K562 (cell line): ENCODE measurements around the gene ARV1. TPM values are rescaled to one million over a fixed set of nuclear protein-coding genes. Genes with fewer than 3 reads are reported as not detected.

Experiments
- ATAC-seq: fragments of 200-7000 bp; cut with Tn5 transposase; 3 replicates; pipeline ENCODE4 v1.9.1; 2020; ENCODE audit warnings: moderate library complexity
- BruUV-seq: library from RNA; stranded (reverse); fragments of 400-500 nt; replicated peaks from 2 replicates; lab custom pipeline; 2021; lab: Mats Ljungman, UMichigan
- CTCF ChIA-PET: fragments of 300-600 bp; formaldehyde crosslinking; extraction: SDS; loops from one replicate; lab custom pipeline; 2021; ENCODE audit warnings: low intra/inter-chr PET ratio; lab: Yijun Ruan, JAX
- POLR2A ChIA-PET: fragments of 300-600, 350-650 bp; sonication (Branson Sonifier 250); formaldehyde crosslinking; extraction: SDS; loops from one replicate; lab custom pipeline; 2021; ENCODE audit warnings: antibody characterized with exemption, inconsistent platforms; lab: Yijun Ruan, JAX
- DNase-seq, 4 experiments: peaks; one replicate each; pipeline versions ENCODE4 v3.0.0 to v3.0.0-alpha.2; 2011 to 2018; ENCODE audit warnings: low spot score in 3 of 4, mixed read lengths in 3 of 4; ENCODE audit errors: extremely low read depth in 1 of 4
- FAIRE-seq: peaks from 2 replicates; lab custom pipeline; 2011; peaks lifted over from hg19 to GRCh38; lab: Jason Lieb, UNC
- H2AFZ ChIP-seq: 2 replicates; pipeline ENCODE4 v1.6.0; 2011; ENCODE audit warnings: low read depth, low read length, control low read depth, inconsistent platforms
- H3K27ac ChIP-seq: fragments of 200-600 bp; 3 replicates; pipeline ENCODE4 v1.8.0; 2011; ENCODE audit warnings: low read depth, mild to moderate bottlenecking, control low read depth, inconsistent platforms, low read length, moderate library complexity, mixed read lengths; ENCODE audit errors: extremely low read depth
- H3K27me3 ChIP-seq, 2 experiments: fragments of 300-600 bp in 1 of 2; 2 replicates in 1 of 2; 3 replicates in 1 of 2; pipeline versions ENCODE4 v1.6.0 to v1.8.0; 2011; ENCODE audit warnings: inconsistent platforms in 2 of 2, low read length in 2 of 2, mild to moderate bottlenecking in 1 of 2, mixed read lengths in 1 of 2, moderate library complexity in 1 of 2; ENCODE audit not compliant: control insufficient read depth in 2 of 2, insufficient read depth in 2 of 2
- H3K36me3 ChIP-seq: fragments of 300-600 bp; 3 replicates; pipeline ENCODE4 v1.8.0; 2011; ENCODE audit warnings: mild to moderate bottlenecking, low read length, inconsistent platforms; ENCODE audit not compliant: control insufficient read depth, insufficient read depth
- H3K4me1 ChIP-seq, 2 experiments: fragments of 200-600 bp in 1 of 2; replicated peaks in 1 of 2; 2 replicates in 1 of 2; 3 replicates in 1 of 2; pipeline versions ENCODE4 v1.5.1 to v1.8.0; 2011; ENCODE audit warnings: inconsistent platforms in 2 of 2, low read length in 2 of 2, mild to moderate bottlenecking in 1 of 2, mixed read lengths in 1 of 2, moderate library complexity in 1 of 2; ENCODE audit not compliant: control insufficient read depth in 2 of 2, insufficient read depth in 2 of 2
- H3K4me2 ChIP-seq: 2 replicates; pipeline ENCODE4 v1.6.1; 2011; ENCODE audit warnings: low read length, control low read depth, inconsistent platforms, mixed read lengths; ENCODE audit not compliant: insufficient read depth
- H3K4me3 ChIP-seq: fragments of 200-600 bp; sonication (generic), shearing (Covaris generic); 2 replicates; pipeline ENCODE4 v1.5.1; 2016; ENCODE audit warnings: control low read depth, inconsistent platforms
- H3K79me2 ChIP-seq: fragments of 200-600 bp; 3 replicates; pipeline ENCODE4 v1.8.0; 2011; ENCODE audit warnings: low read length, inconsistent platforms; ENCODE audit not compliant: control insufficient read depth, insufficient read depth
- H3K9ac ChIP-seq, 2 experiments: 2 replicates each; pipeline versions ENCODE4 v1.6.0 to v1.6.1; 2011; ENCODE audit warnings: low read depth in 2 of 2, low read length in 2 of 2, control low read depth in 1 of 2, inconsistent platforms in 1 of 2, mild to moderate bottlenecking in 1 of 2, mixed read lengths in 1 of 2; ENCODE audit not compliant: insufficient read depth in 1 of 2
- H3K9me1 ChIP-seq: one replicate; pipeline ENCODE4 v1.6.0; 2011; ENCODE audit warnings: inconsistent platforms, mild to moderate bottlenecking, low read length, moderate library complexity; ENCODE audit not compliant: control insufficient read depth, insufficient read depth
- H3K9me3 ChIP-seq: replicated peaks from 2 replicates; pipeline ENCODE4 v1.5.1; 2011; ENCODE audit warnings: low read depth, low read length, inconsistent platforms; ENCODE audit not compliant: control insufficient read depth, insufficient read depth
- H4K20me1 ChIP-seq: replicated peaks from 2 replicates; pipeline ENCODE4 v1.6.1; 2011; ENCODE audit warnings: low read length, inconsistent platforms, mixed read lengths; ENCODE audit not compliant: control insufficient read depth, insufficient read depth
- ESRRA ChIP-seq: fragments of 450-650 bp; IDR thresholded peaks from 2 replicates; pipeline ENCODE4 v1.6.1; 2014; ENCODE audit warnings: low read depth, mild to moderate bottlenecking, moderate library complexity, borderline replicate concordance
- KAT2B ChIP-seq: IDR thresholded peaks from one replicate; pipeline ENCODE4 v1.6.1; 2012; ENCODE audit warnings: low read depth, mild to moderate bottlenecking, control low read depth, inconsistent platforms, low read length, moderate library complexity
- MLX ChIP-seq, 2 experiments: fragments of 450-650 bp in 1 of 2; sonication (generic) in 1 of 2; formaldehyde crosslinking; conservative IDR thresholded peaks; 2 replicates each; pipeline versions ENCODE4 v1.4.0 to v1.8.1; 2020 to 2022; ENCODE audit warnings: mild to moderate bottlenecking in 1 of 2, missing genetic modification reagents in 1 of 2
- POLR2AphosphoS5 ChIP-seq: IDR thresholded peaks from 2 replicates; pipeline ENCODE4 v1.6.1; 2011; ENCODE audit warnings: mild to moderate bottlenecking, low read depth, low read length, moderate library complexity; ENCODE audit not compliant: control insufficient read depth, insufficient read depth
- ZC3H8 ChIP-seq: fragments of 450-650 bp; IDR thresholded peaks from 2 replicates; pipeline ENCODE4 v1.6.1; 2017
- ZMIZ1 ChIP-seq, 2 experiments: fragments of 150-350 bp in 1 of 2; IDR thresholded peaks; 2 replicates each; pipeline ENCODE4 v1.6.1; 2012 to 2016; ENCODE audit warnings: low read depth in 2 of 2, low read length in 2 of 2, mild to moderate bottlenecking in 1 of 2, moderate library complexity in 1 of 2
- ZZZ3 ChIP-seq: fragments of 450-650 bp; IDR thresholded peaks from 2 replicates; pipeline ENCODE4 v1.6.1; 2016; ENCODE audit warnings: antibody characterized with exemption, mild to moderate bottlenecking, moderate library complexity
- WGBS: fragments of 100-300 bp; shearing (Covaris generic); methylation state at CpG from one replicate; pipeline ENCODE4 v1.1.6; 2016; ENCODE audit warnings: low coverage, mixed read lengths; ENCODE audit not compliant: insufficient coverage; ENCODE audit errors: missing lambda C conversion rate; 5-methylcytosine and 5-hydroxymethylcytosine counted together
- in situ Hi-C: fragments of 300-500 bp; cut with MboI; formaldehyde crosslinking; loops from 4 replicates; pipeline ENCODE4 v1.15.0; 2018; ENCODE audit warnings: inconsistent platforms, mixed read lengths
- intact Hi-C: fragments of 100-400 bp; cut with micrococcal nuclease; formaldehyde crosslinking; loops from 2 replicates; pipeline ENCODE4 v1.14.2; 2022
- polyA plus RNA-seq, 8 experiments: library from polyadenylated mRNA; depleted of rRNA in 4 of 8; stranded (reverse) in 5 of 8; unstranded in 3 of 8; fragments of >200 nt; fragmentation: Nextera tagmentation in 2 of 8; fragmentation: Illumina TruSeq in 1 of 8; extraction: Ambion mirVana in 2 of 8; extraction: Trizol in 1 of 8; gene quantifications; 2 replicates each; pipeline versions ENCODE4 v1.2.1 to v1.2.3, GENCODE V29; 2011 to 2014; ENCODE audit warnings: inconsistent platforms in 1 of 8, missing spikeins in 1 of 8
- total RNA-seq, 7 experiments: library from RNA; depleted of rRNA in 6 of 7; stranded (reverse); fragments of >200 nt in 6 of 7; fragmentation: Illumina TruSeq in 2 of 7; extraction: Trizol in 2 of 7; gene quantifications; 2 replicates each; pipeline versions ENCODE4 v1.2.1 to v1.2.3, GENCODE V29; 2011 to 2021; ENCODE audit warnings: low replicate concordance in 1 of 7
- TF ChIP-seq, protein P1 (sequence below), 2 experiments: fragments of 450-650 bp; formaldehyde crosslinking in 1 of 2; IDR thresholded peaks; 2 replicates each; pipeline versions ENCODE4 v1.4.0 to v1.6.1; 2014 to 2020; ENCODE audit warnings: mild to moderate bottlenecking in 2 of 2, borderline replicate concordance in 1 of 2, low read depth in 1 of 2

ARV1 gene
- total and polyA plus RNA-seq, 9 of the 15 experiments (the other 6 are each of a cell fraction or from before 2014, with no cell fraction given), result 54.8 to 139 (median 74.0) TPM

DNA sequence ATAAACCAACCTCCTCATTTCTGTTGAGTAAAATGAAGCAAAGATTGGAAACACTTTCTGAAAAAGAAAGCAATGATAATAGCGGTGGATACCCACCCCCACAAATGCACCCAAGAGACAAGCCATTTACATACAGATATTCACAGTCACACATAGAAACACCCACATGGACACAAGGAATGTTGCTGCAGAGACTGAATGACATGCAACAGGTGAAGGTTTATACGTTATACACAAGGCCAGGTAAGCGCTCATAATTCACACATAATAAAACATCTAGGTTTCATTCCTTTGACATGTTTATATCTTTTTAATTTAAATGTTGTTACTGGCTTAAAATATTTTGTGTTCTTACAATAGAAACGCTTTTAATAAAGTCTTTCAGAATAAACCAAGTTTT, 21.3 kb downstream of the ARV1 start:
- Histone ChIP-seq H3K9me1 (no peaks in the 10 kb centered on the region), H3K36me3 (peaks cover 60% of the 10 kb centered on the region), H3K4me1 (no peaks in the 10 kb centered on the region), H4K20me1 (no peaks in the 10 kb centered on the region), H3K4me2 (no peak overlapping the region), H3K4me3 (no peak overlapping the region), H3K27ac (no peak overlapping the region), H3K9me3 (no peaks in the 10 kb centered on the region), H3K27me3 (no peaks in the 10 kb centered on the region), H3K79me2 (no peaks in the 10 kb centered on the region), H3K9ac (no peak overlapping the region), H2AFZ (no peak overlapping the region)
- in situ Hi-C loops (no loop called here), intact Hi-C loops (no loop called here)
- WGBS, result 96% methylated on average over 4 of the region's 4 CpGs
- BruUV-seq, result TSS peak; percentile 33
- ChIA-PET CTCF (no interaction called here), POLR2A (interaction anchor here (1.0 to 1.2 kb wide), 2 partner anchors 8 to 34 kb away, joined by 3 to 4 read pairs; no protein-coding TSS in a partner anchor)
- FAIRE-seq, result no peak
- no peak for ATAC-seq
- DNase-seq, result no peak
- TF ChIP-seq ZZZ3 (no peak), ESRRA (no peak), ZMIZ1 (IDR thresholded peaks at IDR 0.05; ENCODE audit: low read depth in 2 of 2, low read length in 2 of 2) (no peak), MLX (CRISPR knock-in tag; conservative IDR thresholded peaks at IDR 0.05) (no peak), POLR2AphosphoS5 (no peak), ZC3H8 (no peak), KAT2B (no peak)
- TF ChIP-seq, protein P1, sequence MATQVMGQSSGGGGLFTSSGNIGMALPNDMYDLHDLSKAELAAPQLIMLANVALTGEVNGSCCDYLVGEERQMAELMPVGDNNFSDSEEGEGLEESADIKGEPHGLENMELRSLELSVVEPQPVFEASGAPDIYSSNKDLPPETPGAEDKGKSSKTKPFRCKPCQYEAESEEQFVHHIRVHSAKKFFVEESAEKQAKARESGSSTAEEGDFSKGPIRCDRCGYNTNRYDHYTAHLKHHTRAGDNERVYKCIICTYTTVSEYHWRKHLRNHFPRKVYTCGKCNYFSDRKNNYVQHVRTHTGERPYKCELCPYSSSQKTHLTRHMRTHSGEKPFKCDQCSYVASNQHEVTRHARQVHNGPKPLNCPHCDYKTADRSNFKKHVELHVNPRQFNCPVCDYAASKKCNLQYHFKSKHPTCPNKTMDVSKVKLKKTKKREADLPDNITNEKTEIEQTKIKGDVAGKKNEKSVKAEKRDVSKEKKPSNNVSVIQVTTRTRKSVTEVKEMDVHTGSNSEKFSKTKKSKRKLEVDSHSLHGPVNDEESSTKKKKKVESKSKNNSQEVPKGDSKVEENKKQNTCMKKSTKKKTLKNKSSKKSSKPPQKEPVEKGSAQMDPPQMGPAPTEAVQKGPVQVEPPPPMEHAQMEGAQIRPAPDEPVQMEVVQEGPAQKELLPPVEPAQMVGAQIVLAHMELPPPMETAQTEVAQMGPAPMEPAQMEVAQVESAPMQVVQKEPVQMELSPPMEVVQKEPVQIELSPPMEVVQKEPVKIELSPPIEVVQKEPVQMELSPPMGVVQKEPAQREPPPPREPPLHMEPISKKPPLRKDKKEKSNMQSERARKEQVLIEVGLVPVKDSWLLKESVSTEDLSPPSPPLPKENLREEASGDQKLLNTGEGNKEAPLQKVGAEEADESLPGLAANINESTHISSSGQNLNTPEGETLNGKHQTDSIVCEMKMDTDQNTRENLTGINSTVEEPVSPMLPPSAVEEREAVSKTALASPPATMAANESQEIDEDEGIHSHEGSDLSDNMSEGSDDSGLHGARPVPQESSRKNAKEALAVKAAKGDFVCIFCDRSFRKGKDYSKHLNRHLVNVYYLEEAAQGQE (IDR thresholded peaks at IDR 0.05; ENCODE audit: borderline replicate concordance), result no peak
- TF ChIP-seq, protein P1 (CRISPR knock-in tag; IDR thresholded peaks at IDR 0.05; ENCODE audit: low read depth), result no peak
